Activated naive CD8-positive, alpha-beta T cell (primary cell): ENCODE data around the gene ERICH6.

Experiments
- H3K27ac Mint-ChIP-seq: one replicate; pipeline ENCODE4 v1.8.0; 2021; ENCODE audit warnings: mixed read lengths
- H3K27me3 Mint-ChIP-seq: one replicate; pipeline ENCODE4 v1.8.0; 2021; ENCODE audit warnings: mixed read lengths
- H3K36me3 Mint-ChIP-seq: one replicate; pipeline ENCODE4 v1.8.0; 2021; ENCODE audit warnings: mixed read lengths
- H3K4me1 Mint-ChIP-seq: one replicate; pipeline ENCODE4 v1.8.0; 2021; ENCODE audit warnings: low read depth, mixed read lengths
- H3K4me3 Mint-ChIP-seq: one replicate; pipeline ENCODE4 v1.8.0; 2021; ENCODE audit warnings: mild to moderate bottlenecking, mixed read lengths
- H3K9me3 Mint-ChIP-seq: one replicate; pipeline ENCODE4 v1.8.0; 2021; ENCODE audit warnings: low read depth, mixed read lengths

ERICH6 gene

DNA sequence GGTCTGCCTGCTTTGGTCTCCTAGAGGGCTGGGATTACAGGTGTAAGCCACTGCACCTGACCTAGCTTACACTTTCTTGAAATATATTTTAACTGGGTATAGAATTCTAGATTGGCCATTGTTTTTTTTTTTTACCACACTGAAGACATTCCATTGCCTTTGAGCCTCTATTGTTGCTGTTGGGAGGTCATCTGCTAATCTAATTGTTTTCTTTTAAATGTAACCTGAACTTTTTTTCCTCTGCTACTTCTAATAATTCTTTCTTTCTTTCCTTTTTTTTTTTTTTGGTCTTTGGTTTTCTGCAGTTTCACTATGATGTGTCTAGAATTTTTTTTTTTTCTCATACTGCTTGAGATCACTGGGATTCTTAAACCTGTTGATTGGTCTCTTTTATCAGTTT is 28.1 kb downstream of the ERICH6 start:
- no peaks in the 10 kb centered on the region for H3K27me3 Mint-ChIP-seq
- H3K9me3 Mint-ChIP-seq, result peaks cover 10% of the 10 kb centered on the region
- H3K36me3 Mint-ChIP-seq, result peaks cover 7% of the 10 kb centered on the region
- H3K4me1 Mint-ChIP-seq, result peaks cover 6% of the 10 kb centered on the region
- H3K27ac Mint-ChIP-seq, result peak overlapping the region; percentile 13
- H3K4me3 Mint-ChIP-seq, result no peak overlapping the region

DNA sequence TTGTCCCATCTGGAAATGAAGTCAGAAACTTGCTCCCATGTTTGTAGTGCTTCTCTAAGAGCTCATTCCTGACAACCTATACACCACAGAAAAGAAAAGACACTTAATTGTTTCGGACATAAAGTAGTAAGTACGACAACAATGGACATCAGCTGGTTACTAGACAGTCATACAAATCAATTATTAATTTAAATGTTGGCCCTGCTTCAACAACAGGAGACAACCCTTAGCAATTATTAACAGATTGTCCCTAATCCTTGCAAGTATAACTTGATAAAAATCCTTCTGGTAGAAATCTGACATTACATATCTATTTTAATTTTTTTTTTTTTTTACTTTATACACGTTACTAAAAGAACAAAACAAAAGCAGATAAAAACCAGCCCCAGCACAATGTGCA is 29.8 kb downstream of the ERICH6 start:
- peaks cover 1% of the 10 kb centered on the region for H3K4me1 Mint-ChIP-seq
- peaks cover 10% of the 10 kb centered on the region for H3K9me3 Mint-ChIP-seq
- H3K27ac Mint-ChIP-seq, result no peak overlapping the region
- H3K4me3 Mint-ChIP-seq, result no peak overlapping the region
- H3K36me3 Mint-ChIP-seq, result peaks cover 7% of the 10 kb centered on the region
- H3K27me3 Mint-ChIP-seq, result no peaks in the 10 kb centered on the region

DNA sequence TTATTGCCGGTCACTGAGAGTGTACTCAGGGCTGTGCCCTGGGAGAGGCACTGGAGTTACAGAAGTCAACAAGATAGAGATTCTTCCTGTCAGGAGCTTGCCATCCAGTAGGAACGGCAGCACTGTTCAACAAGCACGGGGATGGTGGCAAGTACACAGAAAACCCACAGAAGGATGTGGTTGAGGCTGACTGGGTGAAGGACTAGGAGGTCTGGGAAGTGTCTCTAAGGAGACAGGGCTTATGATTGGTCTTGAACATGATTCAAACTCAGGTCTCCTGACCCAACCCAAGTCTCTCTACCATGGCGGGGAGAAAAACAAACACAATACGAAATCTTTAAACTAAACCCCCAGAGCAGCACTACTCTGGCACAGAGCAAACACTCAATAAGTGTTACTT is 37.6 kb downstream of the ERICH6 start:
- Mint-ChIP-seq H3K4me3 (no peak overlapping the region), H3K27ac (no peak overlapping the region)

DNA sequence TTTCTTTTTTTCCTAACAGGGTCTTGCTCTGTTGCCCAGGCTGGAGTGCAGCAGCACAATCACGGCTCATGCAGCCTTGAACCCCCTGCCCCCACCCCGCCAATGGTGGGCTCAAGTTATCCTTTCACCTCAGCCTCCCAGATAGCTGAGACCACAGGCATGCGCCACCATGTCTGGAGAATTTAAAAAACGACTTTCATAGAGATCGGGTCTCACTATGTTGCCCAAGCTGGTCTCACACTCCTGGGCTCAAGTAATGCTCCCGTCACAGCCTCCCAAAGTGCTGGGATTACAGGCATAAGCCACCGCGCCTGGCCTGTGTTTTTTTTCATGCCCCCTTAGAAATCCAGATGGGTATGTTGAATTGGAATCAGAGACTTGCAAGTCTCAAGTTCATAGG is 40.3 kb downstream of the ERICH6 start:
- no peaks in the 10 kb centered on the region for H3K9me3 Mint-ChIP-seq
- H3K27ac Mint-ChIP-seq, result no peak overlapping the region
- H3K36me3 Mint-ChIP-seq, result peaks cover 3% of the 10 kb centered on the region
- H3K4me3 Mint-ChIP-seq, result no peak overlapping the region
- H3K27me3 Mint-ChIP-seq, result peaks cover 6% of the 10 kb centered on the region
- H3K4me1 Mint-ChIP-seq, result peaks cover 6% of the 10 kb centered on the region

More for the DNA sequence above, 37.6 kb downstream of the ERICH6 start:
- Mint-ChIP-seq H3K27me3 (peaks cover 6% of the 10 kb centered on the region), H3K36me3 (peaks cover 3% of the 10 kb centered on the region), H3K4me1 (peaks cover 6% of the 10 kb centered on the region), H3K9me3 (no peaks in the 10 kb centered on the region)

- H3K4me3 Mint-ChIP-seq, result no peak overlapping the region
- peaks cover 6% of the 10 kb centered on the region for H3K4me1 Mint-ChIP-seq
- H3K9me3 Mint-ChIP-seq, result no peaks in the 10 kb centered on the region
- peaks cover 6% of the 10 kb centered on the region for H3K27me3 Mint-ChIP-seq
- H3K27ac Mint-ChIP-seq, result no peak overlapping the region
- H3K36me3 Mint-ChIP-seq, result peaks cover 3% of the 10 kb centered on the region
Observed at GRCh38 chr3:150662410-150663200, 41.1 kb downstream of the ERICH6 start.

DNA sequence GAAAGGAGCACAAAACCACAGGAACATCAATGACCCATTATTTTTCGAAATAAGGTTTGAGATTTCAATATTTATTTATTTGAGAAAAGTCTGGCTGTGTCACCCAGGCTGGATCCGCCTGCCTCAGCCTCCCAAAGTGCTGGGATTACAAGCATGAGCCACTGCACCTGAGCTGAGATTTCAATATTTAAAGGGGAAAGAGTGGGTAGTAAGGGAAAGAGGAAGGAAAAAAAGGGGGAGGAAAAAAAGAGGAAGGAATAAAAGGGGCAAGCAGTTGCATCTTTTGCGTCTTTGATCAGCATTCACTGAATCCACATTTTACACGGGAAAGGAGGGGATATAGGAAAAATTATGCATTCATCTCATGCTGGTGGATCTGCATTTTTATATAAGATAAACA is 47.4 kb downstream of the ERICH6 start:
- no peaks in the 10 kb centered on the region for H3K9me3 Mint-ChIP-seq
- H3K36me3 Mint-ChIP-seq, result no peaks in the 10 kb centered on the region
- H3K4me1 Mint-ChIP-seq, result no peaks in the 10 kb centered on the region
- H3K4me3 Mint-ChIP-seq, result no peak overlapping the region
- H3K27ac Mint-ChIP-seq, result no peak overlapping the region
- peaks cover 1% of the 10 kb centered on the region for H3K27me3 Mint-ChIP-seq

DNA sequence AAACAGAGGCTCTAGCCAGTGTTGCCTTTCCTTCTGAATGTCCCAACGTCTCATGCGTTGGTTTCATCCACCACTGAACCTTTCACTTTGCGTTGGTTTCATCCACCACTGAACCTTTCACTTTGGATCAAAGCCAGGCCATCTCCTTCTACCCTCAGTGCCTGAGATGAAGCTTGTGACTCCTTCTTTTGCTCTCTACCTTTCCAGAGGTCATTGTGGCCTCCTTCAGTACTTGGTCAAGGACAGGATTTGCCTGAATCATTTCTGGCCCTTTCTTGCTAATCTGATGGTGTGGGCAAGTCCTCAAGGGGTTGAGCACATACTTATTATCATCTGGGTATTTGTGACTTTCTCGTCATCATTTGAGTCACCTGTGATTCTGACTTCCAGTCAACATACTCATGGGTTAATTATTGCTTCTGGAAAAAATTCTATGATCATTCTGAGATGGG is 50.6 kb downstream of the ERICH6 start:
- no peak overlapping the region for H3K27ac Mint-ChIP-seq
- no peaks in the 10 kb centered on the region for H3K36me3 Mint-ChIP-seq
- H3K27me3 Mint-ChIP-seq, result peaks cover 1% of the 10 kb centered on the region
- no peaks in the 10 kb centered on the region for H3K9me3 Mint-ChIP-seq
- no peaks in the 10 kb centered on the region for H3K4me1 Mint-ChIP-seq
- no peak overlapping the region for H3K4me3 Mint-ChIP-seq

DNA sequence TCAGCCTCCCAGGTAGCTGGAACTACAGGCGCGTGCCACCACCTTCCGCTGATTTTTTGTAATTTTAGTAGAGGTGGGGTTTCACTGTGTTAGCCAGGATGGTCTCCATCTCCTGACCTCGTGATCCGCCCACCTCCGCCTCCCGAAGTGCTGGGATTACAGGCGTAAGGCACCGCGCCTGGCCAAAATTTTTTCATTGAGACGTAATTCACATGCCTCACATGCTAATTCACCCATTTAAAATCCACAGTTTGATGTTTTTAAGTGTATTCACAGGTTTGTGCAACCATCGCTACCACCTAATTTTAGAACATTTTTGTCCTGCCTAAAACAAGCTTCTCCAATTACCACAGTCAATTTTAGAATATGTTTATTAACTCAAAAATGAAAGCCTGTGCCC is 63.5 kb downstream of the ERICH6 start:
- Mint-ChIP-seq H3K27ac (no peak overlapping the region), H3K36me3 (no peaks in the 10 kb centered on the region), H3K27me3 (peaks cover 5% of the 10 kb centered on the region), H3K4me3 (no peak overlapping the region), H3K9me3 (no peaks in the 10 kb centered on the region), H3K4me1 (peaks cover 14% of the 10 kb centered on the region)

DNA sequence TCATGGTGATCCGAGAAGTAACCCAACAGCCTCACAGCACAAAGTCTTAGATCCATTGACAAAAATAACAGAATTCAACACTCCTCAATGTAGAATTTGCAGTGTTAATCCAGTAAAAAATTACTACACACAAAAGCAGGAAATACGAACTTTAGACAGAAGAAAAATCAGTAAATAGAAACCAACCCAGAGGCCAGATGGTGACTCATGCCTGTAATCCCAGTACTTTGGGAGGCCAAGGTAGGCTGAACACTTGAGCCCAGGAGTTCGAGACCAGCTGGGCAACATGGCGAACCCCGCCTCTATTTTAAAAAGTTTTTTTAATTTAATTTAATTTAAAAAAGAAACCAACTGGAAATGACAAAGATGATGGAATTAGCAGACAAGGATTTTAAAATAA is 64.5 kb downstream of the ERICH6 start:
- Mint-ChIP-seq H3K27ac (no peak overlapping the region), H3K4me1 (peaks cover 22% of the 10 kb centered on the region), H3K36me3 (no peaks in the 10 kb centered on the region), H3K9me3 (no peaks in the 10 kb centered on the region), H3K4me3 (no peak overlapping the region), H3K27me3 (peaks cover 5% of the 10 kb centered on the region)

DNA sequence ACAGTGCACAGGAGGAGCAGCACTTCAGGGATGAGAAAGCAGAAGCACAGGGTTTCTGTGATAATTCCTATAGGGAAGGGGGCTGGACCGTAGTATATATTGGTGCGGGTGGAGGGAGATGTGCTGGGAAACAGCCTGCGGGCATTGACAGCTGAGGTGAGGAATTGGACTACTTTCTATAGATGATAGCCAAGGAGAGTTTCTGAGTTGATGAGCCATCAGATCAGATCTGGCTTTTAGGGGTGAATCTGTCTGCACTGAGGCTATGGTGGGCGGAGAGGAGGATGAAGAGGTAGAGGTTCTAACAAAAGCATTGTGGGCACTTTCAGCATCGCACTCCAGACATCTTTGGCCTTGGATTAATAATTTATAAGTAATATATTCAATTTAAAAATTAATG is 67.5 kb downstream of the ERICH6 start:
- H3K4me3 Mint-ChIP-seq, result no peak overlapping the region

GRCh38 chr3:150635526-150635925 is 68.2 kb downstream of the ERICH6 start:
- peaks cover 22% of the 10 kb centered on the region for H3K4me1 Mint-ChIP-seq
- H3K9me3 Mint-ChIP-seq, result no peaks in the 10 kb centered on the region
- peaks cover 6% of the 10 kb centered on the region for H3K36me3 Mint-ChIP-seq
- H3K4me3 Mint-ChIP-seq, result no peak overlapping the region
- H3K27ac Mint-ChIP-seq, result peak overlapping the region; percentile 30
- H3K27me3 Mint-ChIP-seq, result no peaks in the 10 kb centered on the region

More for the DNA sequence above, 67.5 kb downstream of the ERICH6 start:
- no peaks in the 10 kb centered on the region for H3K27me3 Mint-ChIP-seq
- no peak overlapping the region for H3K27ac Mint-ChIP-seq
- no peaks in the 10 kb centered on the region for H3K9me3 Mint-ChIP-seq
- peaks cover 5% of the 10 kb centered on the region for H3K36me3 Mint-ChIP-seq
- peaks cover 22% of the 10 kb centered on the region for H3K4me1 Mint-ChIP-seq

GRCh38 chr3:150635076-150635475 is 68.6 kb downstream of the ERICH6 start:
- no peaks in the 10 kb centered on the region for H3K9me3 Mint-ChIP-seq
- peak overlapping the region; percentile 23 for H3K27ac Mint-ChIP-seq
- peaks cover 22% of the 10 kb centered on the region for H3K4me1 Mint-ChIP-seq
- no peaks in the 10 kb centered on the region for H3K27me3 Mint-ChIP-seq
- no peak overlapping the region for H3K4me3 Mint-ChIP-seq
- peaks cover 7% of the 10 kb centered on the region for H3K36me3 Mint-ChIP-seq

GRCh38 chr3:150631515-150632221 is 72.1 kb downstream of the ERICH6 start:
- H3K27ac Mint-ChIP-seq, result peak overlapping the region; percentile 47
- peaks cover 10% of the 10 kb centered on the region for H3K36me3 Mint-ChIP-seq
- no peaks in the 10 kb centered on the region for H3K27me3 Mint-ChIP-seq
- H3K4me3 Mint-ChIP-seq, result no peak overlapping the region
- H3K9me3 Mint-ChIP-seq, result no peaks in the 10 kb centered on the region
- peaks cover 20% of the 10 kb centered on the region for H3K4me1 Mint-ChIP-seq

DNA sequence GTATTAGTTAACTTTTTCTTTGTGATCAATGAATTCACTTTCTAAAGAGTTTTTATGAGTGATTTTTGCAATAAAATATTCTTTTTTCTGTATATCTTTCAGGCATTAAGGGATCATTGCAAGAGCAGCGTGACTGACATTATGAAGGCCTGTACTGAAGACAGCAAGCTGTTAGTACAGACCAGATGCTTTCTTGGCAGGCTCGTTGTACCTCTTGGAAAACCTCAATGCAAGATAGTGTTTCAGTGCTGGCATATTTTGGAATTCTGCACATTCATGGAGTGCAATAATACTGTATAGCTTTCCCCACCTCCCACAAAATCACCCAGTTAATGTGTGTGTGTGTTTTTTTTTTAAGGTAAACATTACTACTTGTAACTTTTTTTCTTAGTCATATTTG is 76.2 kb downstream of the ERICH6 start:
- H3K4me3 Mint-ChIP-seq, result no peak overlapping the region
- peaks cover 8% of the 10 kb centered on the region for H3K4me1 Mint-ChIP-seq
- no peak overlapping the region for H3K27ac Mint-ChIP-seq
- H3K36me3 Mint-ChIP-seq, result peaks cover 15% of the 10 kb centered on the region
- no peaks in the 10 kb centered on the region for H3K9me3 Mint-ChIP-seq
- no peaks in the 10 kb centered on the region for H3K27me3 Mint-ChIP-seq

DNA sequence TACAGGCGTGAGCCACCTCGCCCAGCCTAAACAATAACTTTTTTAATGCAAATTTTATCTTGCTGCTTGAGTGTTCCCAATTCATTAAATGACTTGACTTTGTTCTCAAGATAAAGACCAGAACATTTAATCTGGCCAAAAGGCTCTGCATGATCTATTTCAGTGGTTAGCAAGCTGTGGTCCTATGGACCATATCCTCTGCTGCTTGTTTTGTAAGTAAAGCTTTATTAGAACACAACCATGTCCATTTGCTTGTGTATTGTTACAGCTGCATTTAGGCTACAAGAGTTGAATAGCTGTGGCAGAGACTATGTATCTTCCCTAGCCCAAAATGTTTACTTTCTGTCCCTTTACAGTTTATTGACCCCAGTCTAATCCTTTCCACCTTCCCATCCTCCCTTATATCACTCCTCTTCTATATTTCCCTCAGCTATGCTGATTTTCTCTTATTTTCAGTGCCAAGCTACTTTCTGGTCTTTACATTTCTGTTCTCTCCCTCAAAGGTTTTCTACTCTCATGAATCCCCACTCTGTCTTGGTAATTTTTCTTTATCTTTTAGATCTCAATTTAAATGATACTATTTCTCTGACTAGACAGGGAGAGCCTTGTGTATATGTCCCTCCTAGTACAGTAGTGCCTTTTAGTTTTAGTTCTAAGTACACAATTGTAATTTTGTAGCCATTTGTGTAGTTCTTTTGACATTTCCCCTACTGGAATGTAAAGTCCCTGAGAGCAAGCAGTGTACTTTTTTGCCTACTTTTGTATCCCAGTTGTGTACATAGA is 77.4 kb downstream of the ERICH6 start:
- H3K36me3 Mint-ChIP-seq, result peaks cover 15% of the 10 kb centered on the region
- H3K4me3 Mint-ChIP-seq, result no peak overlapping the region
- H3K27ac Mint-ChIP-seq, result no peak overlapping the region
- H3K9me3 Mint-ChIP-seq, result no peaks in the 10 kb centered on the region
- H3K4me1 Mint-ChIP-seq, result peaks cover 17% of the 10 kb centered on the region
- no peaks in the 10 kb centered on the region for H3K27me3 Mint-ChIP-seq
